WI38 (cell line): ENCODE results near the gene PHF21B.

Experiments
- H3K4me3 ChIP-seq: 2 replicates; pipeline ENCODE4 v1.5.1; 2011; ENCODE audit warnings: low read depth, mild to moderate bottlenecking, control low read depth, low read length
- TF ChIP-seq, protein P1 (sequence below): IDR thresholded peaks from 2 replicates; pipeline ENCODE4 v1.5.1; 2012; ENCODE audit warnings: low read depth, mild to moderate bottlenecking, control low read depth, low read length

Gene PHF21B

DNA sequence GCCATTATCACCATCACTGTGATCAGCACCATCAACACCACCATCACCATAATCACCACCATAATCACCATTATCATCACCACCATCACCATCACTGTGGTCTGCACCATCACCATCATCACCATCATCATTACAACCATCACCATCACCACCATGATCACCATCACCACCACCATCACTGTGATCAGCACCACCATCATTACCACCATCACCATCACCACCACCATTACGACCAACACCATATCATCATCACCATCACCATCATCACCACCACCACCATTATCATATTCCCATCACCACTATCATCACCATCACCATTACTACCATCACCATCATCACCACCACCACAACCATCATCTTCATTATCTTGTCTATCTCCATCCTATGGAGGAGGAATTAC, 125.2 kb downstream of the PHF21B start:
- H3K4me3 ChIP-seq = no peak overlapping the region
- TF ChIP-seq, protein P1, sequence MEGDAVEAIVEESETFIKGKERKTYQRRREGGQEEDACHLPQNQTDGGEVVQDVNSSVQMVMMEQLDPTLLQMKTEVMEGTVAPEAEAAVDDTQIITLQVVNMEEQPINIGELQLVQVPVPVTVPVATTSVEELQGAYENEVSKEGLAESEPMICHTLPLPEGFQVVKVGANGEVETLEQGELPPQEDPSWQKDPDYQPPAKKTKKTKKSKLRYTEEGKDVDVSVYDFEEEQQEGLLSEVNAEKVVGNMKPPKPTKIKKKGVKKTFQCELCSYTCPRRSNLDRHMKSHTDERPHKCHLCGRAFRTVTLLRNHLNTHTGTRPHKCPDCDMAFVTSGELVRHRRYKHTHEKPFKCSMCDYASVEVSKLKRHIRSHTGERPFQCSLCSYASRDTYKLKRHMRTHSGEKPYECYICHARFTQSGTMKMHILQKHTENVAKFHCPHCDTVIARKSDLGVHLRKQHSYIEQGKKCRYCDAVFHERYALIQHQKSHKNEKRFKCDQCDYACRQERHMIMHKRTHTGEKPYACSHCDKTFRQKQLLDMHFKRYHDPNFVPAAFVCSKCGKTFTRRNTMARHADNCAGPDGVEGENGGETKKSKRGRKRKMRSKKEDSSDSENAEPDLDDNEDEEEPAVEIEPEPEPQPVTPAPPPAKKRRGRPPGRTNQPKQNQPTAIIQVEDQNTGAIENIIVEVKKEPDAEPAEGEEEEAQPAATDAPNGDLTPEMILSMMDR = no peak

DNA sequence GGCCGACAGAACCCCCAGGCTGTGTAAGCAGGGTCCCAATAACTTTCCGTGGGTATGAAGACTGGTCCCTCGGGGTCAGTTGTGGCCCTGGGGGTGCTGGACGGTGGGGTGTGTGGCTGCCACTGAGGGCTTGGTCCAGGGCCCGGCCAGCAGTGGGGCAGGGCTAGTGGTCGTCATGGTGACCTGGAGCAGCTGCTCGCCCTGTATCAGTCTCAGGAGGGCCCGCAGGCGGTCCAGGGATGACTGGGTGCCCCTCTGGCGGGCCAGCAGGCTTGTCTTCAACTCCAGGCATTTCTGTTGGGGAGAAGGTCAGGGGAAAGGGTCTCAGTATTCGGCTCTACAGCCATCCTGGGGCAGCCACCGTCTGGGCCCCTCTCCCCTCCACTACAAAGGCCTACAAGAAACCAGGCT, 126.8 kb downstream of the PHF21B start:
- TF ChIP-seq, protein P1 = no peak
- H3K4me3 ChIP-seq = no peak overlapping the region

DNA sequence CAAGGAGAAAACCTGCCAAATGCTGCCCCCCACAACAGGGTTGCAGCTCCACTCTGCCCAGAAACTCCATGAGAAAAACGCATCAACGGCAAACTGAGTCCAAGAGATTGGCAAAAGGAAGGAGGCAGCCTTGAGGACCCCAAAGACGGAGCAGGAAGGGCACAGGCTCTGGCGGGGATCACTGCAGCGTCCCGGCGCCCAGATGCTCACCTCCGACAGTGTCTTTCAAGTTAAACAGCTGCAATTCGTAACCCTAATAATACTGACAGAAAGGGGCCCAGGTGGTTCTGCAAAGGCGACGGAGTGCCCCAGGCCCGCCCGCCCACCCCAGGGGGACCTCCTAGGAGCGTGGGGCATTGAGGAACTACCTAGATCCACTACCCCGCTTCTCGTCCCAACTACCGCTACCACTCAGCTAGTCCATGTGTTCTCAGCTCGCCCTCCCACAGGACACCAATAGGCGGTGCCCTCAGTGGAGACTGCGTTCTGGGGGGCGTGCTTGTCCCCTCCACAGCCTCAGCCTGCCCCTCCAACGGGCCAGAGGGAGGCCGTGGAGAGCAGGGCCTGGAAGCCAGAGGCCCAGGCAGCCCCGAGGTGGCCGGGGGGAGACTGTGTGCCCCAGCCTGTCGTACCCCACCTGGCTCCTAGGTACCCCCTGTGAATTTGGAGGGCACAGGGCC, 127.4 kb downstream of the PHF21B start:
- TF ChIP-seq, protein P1 = no peak
- no peak overlapping the region for H3K4me3 ChIP-seq

DNA sequence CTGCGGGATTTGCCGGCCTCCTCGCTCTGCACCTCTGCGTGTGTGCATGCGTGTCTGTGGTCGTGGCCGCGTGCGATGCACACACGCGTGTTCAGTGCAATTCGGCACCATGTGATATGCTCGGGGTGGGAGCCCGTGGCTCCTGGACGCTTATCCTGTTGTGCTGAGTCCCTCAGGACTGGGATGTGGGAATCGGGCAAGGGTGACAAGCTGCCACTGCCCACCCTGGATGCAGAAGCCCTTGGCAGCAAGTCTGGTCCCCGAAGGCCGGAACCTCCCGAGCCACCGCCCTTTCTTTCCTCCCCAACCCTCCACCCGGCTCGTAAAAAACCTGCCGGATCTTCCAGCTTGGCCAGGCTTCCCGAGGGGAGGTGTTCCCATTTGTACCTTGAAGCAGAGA, 128.2 kb downstream of the PHF21B start:
- no peak overlapping the region for H3K4me3 ChIP-seq
- TF ChIP-seq, protein P1 = no peak

DNA sequence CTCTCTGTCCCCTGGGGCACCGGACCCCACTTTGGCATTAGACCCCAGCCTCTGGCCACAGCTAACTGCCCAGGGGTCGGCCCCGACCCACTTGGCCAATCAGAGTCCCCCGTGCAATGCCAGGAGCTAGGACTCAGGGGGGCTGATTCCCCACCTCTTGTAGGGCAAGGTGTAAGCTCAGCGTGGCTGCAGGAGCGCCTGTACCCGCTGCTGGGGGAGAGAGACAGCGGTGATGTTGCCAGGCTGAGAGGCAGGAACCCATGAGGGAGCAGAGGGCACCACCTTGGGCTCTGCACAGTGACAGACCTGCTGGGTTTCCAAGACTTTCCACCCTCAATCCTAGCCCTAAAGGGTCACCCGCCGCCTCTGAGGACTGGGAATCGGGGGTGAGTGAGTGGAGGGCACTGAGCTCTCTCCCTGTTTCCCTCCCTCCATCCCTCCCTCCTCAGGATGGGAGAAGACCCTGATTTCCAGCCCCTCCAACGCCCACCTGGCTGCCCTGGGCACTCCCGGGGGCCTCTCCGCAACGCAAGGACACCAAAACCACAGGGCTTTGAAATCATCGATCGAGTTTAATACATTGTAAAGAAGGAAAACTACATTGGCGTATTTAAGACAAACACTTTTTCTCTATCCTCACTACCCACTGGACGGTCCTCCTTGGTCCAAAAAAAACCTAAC, 129.1 kb downstream of the PHF21B start:
- TF ChIP-seq, protein P1 = no peak
- H3K4me3 ChIP-seq = no peak overlapping the region

DNA sequence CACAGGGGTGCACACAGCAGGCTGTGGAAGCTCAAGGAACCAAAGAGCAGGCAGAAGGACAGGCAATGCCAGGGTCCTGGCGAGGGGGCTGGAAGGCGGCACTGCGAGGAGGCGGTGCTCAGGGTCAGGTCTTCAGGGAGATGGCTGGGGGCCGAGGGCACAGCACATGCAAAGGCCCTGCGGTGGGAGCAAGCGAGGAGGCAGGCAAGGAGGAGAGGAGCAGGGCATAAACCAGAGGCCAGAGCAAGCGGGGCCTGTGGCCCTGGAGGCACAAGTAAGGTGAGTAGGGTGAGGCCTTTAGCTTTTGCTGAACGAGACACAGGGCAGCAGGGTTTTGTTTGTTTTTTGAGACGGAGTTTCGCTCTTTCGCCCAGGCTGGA, 130.5 kb downstream of the PHF21B start:
- no peak overlapping the region for H3K4me3 ChIP-seq
- TF ChIP-seq, protein P1 = no peak
